Heart left ventricle (tissue), 16 donors: Measurements from ENCODE around the gene PTPRK. TPM values are rescaled to one million over a fixed set of nuclear protein-coding genes. Genes with fewer than 3 reads are reported as not detected.

Experiments
- ATAC-seq, 4 donors: fragments of 200-7000 bp; cut with Tn5 transposase; one replicate each; pipeline ENCODE4 v1.9.1; 2020 to 2022; ENCODE audit warnings: moderate library complexity in 4 of 4, mild to moderate bottlenecking in 3 of 4, moderate number of reproducible peaks in 1 of 4
- DNase-seq, 5 donors: peaks; one replicate each; pipeline ENCODE4 v3.0.0-alpha.2; 2020
- H3K27ac ChIP-seq, 12 donors: fragments of 200-600 bp; sonication (generic) in 4 of 12; one replicate each; pipeline versions ENCODE4 v1.5.0 to v1.8.0; 2016 to 2022; ENCODE audit warnings: mild to moderate bottlenecking in 2 of 12
- H3K27me3 ChIP-seq, 9 donors: fragments of 200-600 bp; sonication (generic) in 2 of 9; one replicate each; pipeline versions ENCODE4 v1.5.1 to v1.8.0; 2016 to 2022; ENCODE audit warnings: mild to moderate bottlenecking in 3 of 9
- H3K36me3 ChIP-seq, 9 donors: fragments of 200-600 bp; sonication (generic) in 2 of 9; one replicate each; pipeline versions ENCODE4 v1.5.0 to v1.8.0; 2018 to 2022; ENCODE audit warnings: mild to moderate bottlenecking in 2 of 9
- H3K4me1 ChIP-seq, 12 donors: fragments of 200-600 bp; sonication (generic) in 4 of 12; one replicate each; pipeline versions ENCODE4 v1.5.0 to v1.8.0; 2016 to 2022; ENCODE audit warnings: mild to moderate bottlenecking in 3 of 12
- H3K4me3 ChIP-seq, 12 donors: fragments of 200-600 bp; sonication (generic) in 4 of 12; one replicate each; pipeline versions ENCODE4 v1.5.0 to v1.8.0; 2017 to 2022; ENCODE audit warnings: mild to moderate bottlenecking in 9 of 12, moderate library complexity in 4 of 12
- H3K9me3 ChIP-seq, 12 donors: fragments of 200-600 bp; sonication (generic) in 4 of 12; one replicate each; pipeline versions ENCODE4 v1.5.0 to v1.8.0; 2016 to 2022; ENCODE audit warnings: mild to moderate bottlenecking in 1 of 12
- POLR2A ChIP-seq, 2 donors: fragments of 450-650 bp; IDR thresholded peaks; one replicate each; pipeline ENCODE4 v1.6.1; 2017; ENCODE audit warnings: antibody characterized with exemption in 2 of 2, mild to moderate bottlenecking in 2 of 2, moderate library complexity in 2 of 2
- WGBS, 4 donors: extraction: QIAGEN DNeasy Blood & Tissue Kit in 2 of 4; methylation state at CpG; one replicate each; pipeline versions ENCODE4 v1.1.5 to v1.1.7; 2013 to 2018; 5-methylcytosine and 5-hydroxymethylcytosine counted together
- intact Hi-C, 10 donors: fragments of 100-400 bp; cut with DNase I; formaldehyde crosslinking; loops; one replicate each; pipeline versions ENCODE4 v1.11.1 to v1.14.2; 2022
- polyA plus RNA-seq, 2 donors: library from polyadenylated mRNA; stranded (reverse); fragments of 200-250 nt; gene quantifications; one replicate each; pipeline ENCODE4 v1.2.3, GENCODE V29; 2013
- total RNA-seq, 9 donors: library from RNA; depleted of rRNA in 2 of 9; stranded (reverse); fragments of >200 nt in 2 of 9; fragmentation: NEBNext Ultra II Directional in 3 of 9; extraction: Animal tissue kit (Norgen Biotek cat#: 25700) in 3 of 9; gene quantifications; one replicate each; pipeline versions ENCODE4 v1.1.0 to v1.2.4, GENCODE V29; 2016 to 2023
- TF ChIP-seq, protein P1 (sequence below), 12 donors: fragments of 200-600 bp; sonication (generic) in 4 of 12; IDR thresholded peaks; one replicate each; pipeline versions ENCODE4 v1.5.0 to v1.8.0; 2018 to 2022; ENCODE audit warnings: antibody characterized with exemption in 12 of 12, mild to moderate bottlenecking in 5 of 12
- donor health status: ischemic (EF 13 %, LVEDD 7.1; RV severe dilation, severe dysfunction).
- donor health status: healthy with polysubstance abuse.
- donor health status: DM: no; HTN: yes; CAD: no.
- donor health status: DM: no; HTN: no; CAD: no.
- donor health status: ischemic (EF 25% LVEDD 6.9; RV normal size, moderate dysfunction).
- donor health status: ischemic (EF 25% LVEDD 5.7; RV mildly dilated, moderate dysfunction).
- donor health status: healthy.
- donor health status: DM: yes; HTN: yes; CAD: no.
- donor health status: ischemic (EF 35%, LVEDD 5.7; RV mildly dilated, moderate dysfunction).
- donor health status: nonischemic (EF 11% LVEDD 7.7; RV severe dilation, severe dysfunction).
- donor health status: DM: yes; HTN: yes; CAD: no.
- donor health status: PGD.
- donor health status: ischemic (EF 29% LVEDD 5.4; RV normal size, mild dysfunction).
- donor health status: nonischemic (EF 23%, LVEDD 6.1; RV moderate dilation, normal function).

Gene PTPRK
- total and polyA plus RNA-seq, 11 donors, result 5.4 to 50.8 (median 38.5) TPM

DNA sequence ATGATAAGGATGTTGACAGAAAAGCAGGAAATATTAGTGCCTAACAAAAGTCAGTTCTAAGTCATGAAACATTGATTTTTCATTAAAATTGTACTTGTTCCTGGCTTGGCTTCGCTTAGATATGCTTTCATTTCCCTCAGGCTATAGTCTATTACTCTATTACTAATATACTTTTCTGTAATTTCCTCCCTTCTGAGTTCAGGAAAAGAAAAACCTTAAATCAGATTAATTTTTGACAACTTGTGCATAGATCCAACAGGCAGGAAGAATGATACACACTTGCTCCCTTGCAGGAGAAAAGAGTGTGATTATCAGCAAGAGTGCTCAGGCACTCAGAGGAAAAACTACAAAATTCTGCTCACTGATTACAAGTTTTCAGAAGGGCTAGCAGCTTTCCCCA, 474.4 kb downstream of the PTPRK start:
- Histone ChIP-seq H3K27me3 (no peaks in the 10 kb centered on the region), H3K9me3 (peaks cover 0 to 10% (median 0%) of the 10 kb centered on the region in 12 donors), H3K27ac (no peak overlapping the region), H3K4me1 (no peaks in the 10 kb centered on the region), H3K4me3 (no peak overlapping the region), H3K36me3 (peaks cover 0 to 7% (median 0%) of the 10 kb centered on the region in 9 donors)
- ATAC-seq (no peak), DNase-seq (no peak)
- TF ChIP-seq POLR2A (IDR thresholded peaks at IDR 0.05), result no peak
- TF ChIP-seq, protein P1, sequence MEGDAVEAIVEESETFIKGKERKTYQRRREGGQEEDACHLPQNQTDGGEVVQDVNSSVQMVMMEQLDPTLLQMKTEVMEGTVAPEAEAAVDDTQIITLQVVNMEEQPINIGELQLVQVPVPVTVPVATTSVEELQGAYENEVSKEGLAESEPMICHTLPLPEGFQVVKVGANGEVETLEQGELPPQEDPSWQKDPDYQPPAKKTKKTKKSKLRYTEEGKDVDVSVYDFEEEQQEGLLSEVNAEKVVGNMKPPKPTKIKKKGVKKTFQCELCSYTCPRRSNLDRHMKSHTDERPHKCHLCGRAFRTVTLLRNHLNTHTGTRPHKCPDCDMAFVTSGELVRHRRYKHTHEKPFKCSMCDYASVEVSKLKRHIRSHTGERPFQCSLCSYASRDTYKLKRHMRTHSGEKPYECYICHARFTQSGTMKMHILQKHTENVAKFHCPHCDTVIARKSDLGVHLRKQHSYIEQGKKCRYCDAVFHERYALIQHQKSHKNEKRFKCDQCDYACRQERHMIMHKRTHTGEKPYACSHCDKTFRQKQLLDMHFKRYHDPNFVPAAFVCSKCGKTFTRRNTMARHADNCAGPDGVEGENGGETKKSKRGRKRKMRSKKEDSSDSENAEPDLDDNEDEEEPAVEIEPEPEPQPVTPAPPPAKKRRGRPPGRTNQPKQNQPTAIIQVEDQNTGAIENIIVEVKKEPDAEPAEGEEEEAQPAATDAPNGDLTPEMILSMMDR (IDR thresholded peaks at IDR 0.05), result no peak
- intact Hi-C loops, result no loop called here
- WGBS, 4 donors, result 77 to 82% (median 79%) methylated on average over 1 of the region's 1 CpG

DNA sequence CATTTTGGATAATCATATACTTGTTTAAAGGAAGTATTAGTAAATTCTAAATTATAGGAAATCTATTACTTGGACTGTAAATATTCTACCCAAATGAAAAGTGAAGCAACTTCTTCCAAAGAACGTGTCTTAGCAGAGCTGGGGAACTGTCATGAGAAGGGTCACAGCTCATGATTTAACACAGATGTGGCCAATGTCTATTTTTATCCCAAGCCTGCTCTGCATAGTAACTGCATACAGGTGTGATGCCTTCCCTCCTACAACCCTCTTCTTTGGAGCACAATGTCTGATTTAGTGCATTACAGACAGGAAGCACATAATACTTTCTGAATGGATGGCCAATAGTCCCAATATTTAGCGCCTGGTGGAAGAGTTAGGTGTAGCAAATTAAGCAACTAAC, 480.9 kb downstream of the PTPRK start:
- peak; percentile 71 to 87 (median 82) for ATAC-seq
- 57 to 64% (median 61%) methylated on average over 2 of the region's 2 CpGs for WGBS, 4 donors
- no peak for DNase-seq
- Histone ChIP-seq H3K4me3 (no peak overlapping the region), H3K4me1 (peaks cover 0 to 16% (median 1%) of the 10 kb centered on the region in 12 donors), H3K27ac (no peak overlapping the region), H3K9me3 (peaks cover 0 to 10% (median 0%) of the 10 kb centered on the region in 12 donors), H3K36me3 (no peaks in the 10 kb centered on the region), H3K27me3 (no peaks in the 10 kb centered on the region)
- intact Hi-C loops, result no loop called here
- no peak for TF ChIP-seq POLR2A (IDR thresholded peaks at IDR 0.05)
- TF ChIP-seq, protein P1 (IDR thresholded peaks at IDR 0.05), result no peak

DNA sequence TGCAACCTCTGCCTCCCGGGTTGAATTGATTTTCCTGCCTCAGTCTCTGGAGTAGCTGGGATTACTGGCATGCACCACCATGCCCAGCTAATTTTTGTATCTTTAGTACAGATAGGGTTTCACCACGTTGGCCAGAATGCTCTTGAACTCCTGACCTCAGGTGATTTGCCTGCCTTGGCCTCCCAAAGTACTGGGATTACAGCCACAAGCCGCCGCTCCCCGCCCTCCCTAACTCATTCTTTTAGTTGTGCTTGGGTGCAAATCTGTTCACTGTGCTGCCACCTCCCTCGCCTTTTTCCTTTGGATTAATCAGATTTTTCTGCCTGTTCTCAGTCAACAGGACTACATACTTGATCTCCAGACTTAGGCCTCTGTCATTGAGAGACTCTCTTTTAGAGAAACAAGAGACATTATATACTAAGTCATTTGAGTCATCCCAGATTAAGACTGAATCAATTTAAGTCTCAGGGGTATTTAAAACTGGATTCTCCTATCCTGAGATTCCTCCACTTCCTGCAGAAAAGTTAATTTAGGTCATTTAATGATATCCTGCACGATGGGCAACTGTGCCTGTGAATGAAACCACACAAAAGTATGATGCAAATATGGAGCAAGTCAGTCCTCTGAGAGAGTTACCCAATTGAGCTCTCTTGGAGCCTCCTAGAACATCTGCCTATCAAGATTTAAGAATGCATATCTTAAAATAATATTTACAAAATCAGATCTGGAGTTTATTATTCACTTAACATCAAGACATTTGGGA, 483.4 kb downstream of the PTPRK start:
- Histone ChIP-seq H3K4me1 (peaks cover 0 to 16% (median 1%) of the 10 kb centered on the region in 12 donors), H3K4me3 (no peak overlapping the region), H3K27ac (no peak overlapping the region), H3K9me3 (peaks cover 0 to under 1% (median 0%) of the 10 kb centered on the region in 12 donors), H3K27me3 (no peaks in the 10 kb centered on the region), H3K36me3 (no peaks in the 10 kb centered on the region)
- intact Hi-C loops, result no loop called here
- 80 to 84% (median 82%) methylated on average over 7 of the region's 7 CpGs for WGBS, 4 donors
- DNase-seq (no peak), ATAC-seq (no peak)
- TF ChIP-seq, protein P1 (IDR thresholded peaks at IDR 0.05), result no peak
- no peak for TF ChIP-seq POLR2A (IDR thresholded peaks at IDR 0.05)

DNA sequence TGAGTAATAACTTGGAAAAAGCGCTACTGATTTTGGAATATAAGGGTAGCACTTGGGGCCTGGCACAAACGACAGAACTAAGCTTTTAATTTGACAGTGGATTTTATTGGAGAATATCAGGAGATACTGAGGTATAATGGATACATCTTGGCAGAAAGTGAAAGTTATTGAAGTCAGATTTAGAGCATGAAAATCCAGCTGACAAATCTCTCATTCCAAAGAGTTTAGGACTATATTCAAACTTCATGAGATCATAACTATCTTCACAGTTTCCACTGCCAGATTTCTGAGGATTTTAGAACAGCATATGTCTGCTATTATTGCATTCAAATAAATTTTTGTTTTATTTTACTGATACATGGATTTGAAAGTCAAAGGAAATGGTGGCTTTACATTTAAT, 487.2 kb downstream of the PTPRK start:
- H3K27ac ChIP-seq, result no peak overlapping the region
- H3K4me1 ChIP-seq, result peaks cover 0 to 4% (median 0%) of the 10 kb centered on the region in 12 donors
- ATAC-seq (no peak), DNase-seq (no peak)
- WGBS, 4 donors, result 88 to 94% (median 90%) methylated on average over 2 of the region's 2 CpGs
- intact Hi-C loops, result no loop called here
- TF ChIP-seq, protein P1 (IDR thresholded peaks at IDR 0.05), result no peak
- TF ChIP-seq POLR2A (IDR thresholded peaks at IDR 0.05), result no peak
- H3K27me3 ChIP-seq, result no peaks in the 10 kb centered on the region
- H3K36me3 ChIP-seq, result no peaks in the 10 kb centered on the region
- H3K4me3 ChIP-seq, result no peak overlapping the region
- no peaks in the 10 kb centered on the region for H3K9me3 ChIP-seq
